CD4-positive, alpha-beta T cell treated with Interleukin-17A for 4 hours (primary cell): ENCODE results near the gene SLAMF8.

ENCODE experiments used
- DNase-seq: peaks from one replicate; pipeline ENCODE4 v3.0.0-alpha.2; 2020; ENCODE audit warnings: mixed read lengths

Gene SLAMF8

GRCh38 chr1:159826441-159827101 lies at the start of gene SLAMF8:
SLAMF8 (plus strand) TSS chr1:159826873; CDS start chr1:159826899, 26 bp downstream.
- peak; percentile 39 for DNase-seq

DNA sequence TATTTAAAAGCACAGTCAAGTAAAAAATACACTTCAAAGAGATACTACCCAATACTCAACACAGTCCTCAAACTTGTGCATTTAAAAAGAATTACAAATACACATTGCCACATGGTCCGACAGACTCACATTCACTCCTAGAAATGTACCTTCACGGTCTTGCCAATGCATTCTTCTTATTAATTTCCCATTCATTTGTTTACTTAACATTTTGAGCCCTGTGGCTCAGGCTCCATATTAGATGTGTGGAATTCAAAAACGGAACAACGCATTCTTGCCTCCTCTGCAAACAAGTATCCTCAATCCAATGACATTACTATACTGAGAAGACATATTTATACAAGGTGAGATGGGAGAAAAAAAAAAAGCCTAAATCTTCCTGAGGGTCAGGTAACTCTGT lies 48.4 kb upstream of the SLAMF8 start:
- no peak for DNase-seq

DNA sequence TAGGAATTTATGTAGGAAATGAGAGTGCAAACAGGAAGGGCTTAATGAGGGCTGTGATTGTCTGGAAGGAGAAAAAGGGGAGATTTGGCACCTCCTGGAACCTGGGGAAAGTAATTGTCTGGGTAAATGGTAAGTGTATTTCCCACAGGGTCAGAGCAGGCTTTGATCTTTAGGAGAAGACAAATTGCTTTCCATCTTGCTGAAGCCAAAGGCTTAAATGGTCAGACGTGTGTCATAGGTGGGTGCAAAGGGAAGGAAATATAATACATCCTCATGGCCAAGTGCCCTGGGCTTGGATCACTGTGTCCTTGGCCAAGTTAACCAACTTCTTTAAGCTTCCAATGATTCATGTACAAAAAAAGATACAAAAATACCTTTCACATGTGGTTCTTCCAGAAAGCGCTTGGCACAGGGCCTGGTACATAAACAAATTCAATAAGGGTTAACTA lies 47.2 kb upstream of the SLAMF8 start:
- no peak for DNase-seq

DNA sequence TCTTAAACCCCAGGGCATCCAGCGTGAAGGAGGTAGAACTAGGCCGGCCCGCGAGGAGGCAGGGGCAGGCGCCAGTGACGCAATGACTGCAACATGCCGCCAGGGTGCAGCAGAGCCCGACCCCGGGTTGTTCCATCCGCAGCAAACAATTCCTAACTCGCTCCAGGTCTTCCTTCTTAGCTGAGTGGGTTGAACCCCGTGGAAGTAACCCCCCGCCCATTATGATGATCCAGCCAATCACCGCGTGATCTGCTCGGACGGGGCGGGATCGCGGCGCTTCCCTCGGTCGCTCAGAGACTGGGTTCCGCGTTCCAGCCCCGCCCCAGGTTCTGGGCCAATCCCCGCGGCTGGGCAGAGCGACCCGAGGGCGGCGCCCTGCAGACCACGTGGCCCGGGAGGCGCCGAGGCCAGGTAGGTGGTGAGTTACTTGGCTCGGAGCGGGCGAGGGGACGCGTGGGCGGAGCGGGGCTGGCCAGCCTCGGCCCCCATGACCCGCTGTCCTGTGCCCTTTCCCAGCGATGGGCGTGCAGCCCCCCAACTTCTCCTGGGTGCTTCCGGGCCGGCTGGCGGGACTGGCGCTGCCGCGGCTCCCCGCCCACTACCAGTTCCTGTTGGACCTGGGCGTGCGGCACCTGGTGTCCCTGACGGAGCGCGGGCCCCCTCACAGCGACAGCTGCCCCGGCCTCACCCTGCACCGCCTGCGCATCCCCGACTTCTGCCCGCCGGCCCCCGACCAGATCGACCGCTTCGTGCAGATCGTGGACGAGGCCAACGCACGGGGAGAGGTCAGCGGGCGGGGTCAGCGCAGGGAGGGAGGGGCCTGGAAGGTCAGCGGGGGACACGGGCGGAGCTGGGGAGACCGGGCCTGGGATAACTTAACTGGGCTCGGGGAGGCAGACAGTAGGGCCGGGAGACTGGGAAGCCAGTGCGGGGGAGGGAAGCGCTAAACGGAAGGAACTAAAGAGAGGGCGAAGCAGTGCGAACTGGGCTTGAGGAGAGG lies 45.8 kb upstream of the SLAMF8 start, which contains the start of gene DUSP23:
DUSP23 (plus strand) TSS at position 380 of the 1,000 bp plus-strand sequence; CDS start at position 519, 139 bp downstream.
- DNase-seq = peak; percentile 97

DNA sequence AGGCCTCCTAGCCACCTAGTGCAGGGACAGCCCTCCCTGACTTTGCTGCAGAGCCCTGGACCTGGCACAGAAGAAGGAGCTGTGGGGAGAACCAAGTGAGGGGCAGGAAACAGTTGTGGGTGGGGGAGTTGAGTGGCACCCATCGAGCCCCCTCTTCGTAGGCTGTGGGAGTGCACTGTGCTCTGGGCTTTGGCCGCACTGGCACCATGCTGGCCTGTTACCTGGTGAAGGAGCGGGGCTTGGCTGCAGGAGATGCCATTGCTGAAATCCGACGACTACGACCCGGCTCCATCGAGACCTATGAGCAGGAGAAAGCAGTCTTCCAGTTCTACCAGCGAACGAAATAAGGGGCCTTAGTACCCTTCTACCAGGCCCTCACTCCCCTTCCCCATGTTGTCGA lies 44.7 kb upstream of the SLAMF8 start:
- DNase-seq = no peak

- DNase-seq = no peak
Observed at GRCh38 chr1:159783724-159784123, 42.9 kb upstream of the SLAMF8 start.

GRCh38 chr1:159786465-159786864 lies 40.2 kb upstream of the SLAMF8 start:
- no peak for DNase-seq

- no peak for DNase-seq
Observed at GRCh38 chr1:159786966-159787365, 39.7 kb upstream of the SLAMF8 start.

DNA sequence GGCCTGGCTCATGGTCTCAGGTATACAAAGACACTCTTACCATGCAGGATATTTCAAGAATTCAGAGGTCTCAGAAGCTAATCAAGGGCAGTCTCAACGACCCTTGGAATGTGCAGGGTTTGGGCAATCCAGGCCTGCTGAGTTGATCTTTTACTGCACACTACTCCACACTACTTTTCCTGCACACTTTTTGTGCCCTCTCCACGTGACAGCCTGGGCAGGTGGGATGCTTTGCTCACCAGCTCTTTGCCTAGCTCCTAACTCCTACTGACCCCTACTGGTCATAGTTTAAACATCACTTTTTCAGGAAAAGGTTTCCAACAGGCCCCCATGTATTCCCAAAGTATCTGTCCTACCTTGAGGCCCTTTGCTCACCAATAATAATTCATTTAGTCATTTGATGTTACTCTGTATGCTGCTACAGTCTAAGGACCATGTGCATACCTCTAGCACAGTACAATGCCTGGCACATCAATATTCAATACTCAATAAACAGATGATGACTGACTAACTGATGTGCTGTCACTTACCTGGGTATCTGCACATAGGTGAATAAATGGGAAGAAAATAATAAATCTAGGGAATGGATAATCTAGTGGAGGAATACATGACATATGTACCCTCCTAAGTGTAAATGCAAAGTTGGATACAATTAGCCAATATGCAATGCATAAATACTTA lies 36.3 kb upstream of the SLAMF8 start:
- DNase-seq = peak; percentile 17

DNA sequence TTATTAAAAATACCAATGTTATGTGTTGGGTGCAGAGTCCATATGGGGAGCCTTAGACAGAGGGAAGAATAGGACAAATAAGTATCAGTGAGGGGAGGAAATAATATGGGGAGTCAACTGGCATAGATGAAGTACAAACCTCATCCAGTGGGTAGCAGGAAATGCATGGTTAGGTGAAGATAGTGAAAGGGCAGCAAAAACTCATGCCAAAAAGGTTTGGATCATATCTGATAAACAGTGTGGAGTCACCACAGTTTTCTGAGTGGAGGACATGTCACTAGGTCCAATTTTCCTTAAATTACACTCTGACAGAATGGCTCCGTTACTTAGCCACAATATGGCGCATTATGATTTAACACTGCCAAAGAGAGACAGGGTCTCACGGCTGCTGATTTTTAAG lies 35.6 kb upstream of the SLAMF8 start:
- DNase-seq = no peak

- DNase-seq = no peak
Observed at GRCh38 chr1:159791461-159791860, 35.2 kb upstream of the SLAMF8 start.

GRCh38 chr1:159795534-159795933 lies 31.1 kb upstream of the SLAMF8 start:
- DNase-seq = no peak

DNA sequence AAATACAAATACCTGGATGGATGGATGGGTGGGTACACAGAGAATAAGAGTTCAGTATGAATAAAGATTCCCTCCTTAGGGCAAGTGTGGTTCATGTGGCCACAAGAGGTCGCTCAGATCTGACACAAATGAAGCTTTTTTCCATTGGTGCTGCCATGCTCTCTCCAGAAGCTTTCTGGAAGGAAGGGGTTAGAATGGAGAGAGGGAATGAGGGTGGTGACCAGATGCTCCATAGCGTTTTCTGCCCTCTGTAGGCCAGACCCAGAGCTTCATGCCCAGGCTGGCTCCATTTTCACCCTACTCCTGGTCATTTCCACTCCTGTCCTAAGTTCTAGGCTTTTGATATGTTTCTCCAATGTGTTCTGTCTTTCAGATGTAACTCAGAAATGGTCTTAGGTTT lies 27.8 kb upstream of the SLAMF8 start:
- peak; percentile 66 for DNase-seq

GRCh38 chr1:159799446-159799985 lies 27.2 kb upstream of the SLAMF8 start:
- DNase-seq = no peak

GRCh38 chr1:159800177-159800930 lies 26.3 kb upstream of the SLAMF8 start:
- DNase-seq = peak; percentile 33

DNA sequence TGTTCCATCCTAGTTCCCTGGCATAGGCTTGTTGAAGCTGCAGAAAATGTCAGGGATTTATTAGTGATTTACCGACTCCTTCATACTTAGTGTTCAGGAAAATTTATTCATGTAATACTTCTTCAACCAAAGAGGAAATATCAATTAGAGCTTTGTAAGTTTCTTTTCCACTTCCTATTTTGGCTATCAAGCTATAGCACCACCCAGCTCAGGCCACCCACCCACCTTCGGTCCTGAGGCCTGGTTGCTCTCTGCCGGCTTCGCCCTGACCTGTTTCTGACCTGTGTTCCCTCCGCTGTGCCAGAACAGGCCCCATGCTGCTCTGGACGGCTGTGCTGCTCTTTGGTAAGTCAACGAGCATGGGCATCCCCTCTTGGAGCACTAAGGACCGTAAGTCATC lies 24.6 kb upstream of the SLAMF8 start, which contains the start of gene FCRL6:
FCRL6 (plus strand) TSS at position 250 of the 400 bp plus-strand sequence; CDS start at position 315, 65 bp downstream.
- DNase-seq = no peak

DNA sequence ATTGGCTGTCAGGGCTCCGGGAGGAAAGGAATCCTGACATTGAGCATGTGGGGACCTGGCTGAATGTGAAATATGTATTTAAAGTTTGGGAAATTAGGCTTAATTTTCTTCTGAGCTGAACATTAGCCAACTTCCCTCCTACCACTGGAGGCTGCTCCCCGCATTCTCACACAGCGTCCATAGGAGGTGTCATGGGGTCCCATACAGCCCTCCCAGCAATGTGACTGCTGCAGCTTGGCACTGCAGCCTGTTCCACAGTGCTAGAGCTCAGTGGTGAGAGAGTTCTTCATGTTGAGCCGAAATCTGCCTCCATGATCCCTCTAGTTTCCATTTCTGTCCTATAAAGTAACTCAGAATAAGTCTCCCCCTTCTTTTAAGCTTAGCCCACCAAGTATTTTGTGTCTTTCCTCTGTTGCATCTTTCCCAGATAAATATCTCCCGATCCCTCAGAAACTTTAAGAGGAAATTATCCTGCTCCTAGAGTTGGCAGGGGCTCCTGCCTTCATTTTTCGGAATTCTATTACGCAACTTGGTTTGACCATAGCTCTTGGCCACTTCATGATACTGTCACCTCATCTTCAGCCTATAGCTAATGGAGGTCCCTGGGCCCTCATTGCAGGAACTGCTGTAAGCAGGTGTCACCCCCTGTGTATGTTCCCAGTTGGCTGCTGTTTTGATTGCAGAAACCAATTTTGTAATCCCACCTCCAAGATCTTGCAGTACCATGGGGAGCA lies 22.6 kb upstream of the SLAMF8 start:
- DNase-seq = no peak

- DNase-seq = no peak
Observed at GRCh38 chr1:159804924-159805323, 21.7 kb upstream of the SLAMF8 start.

GRCh38 chr1:159815926-159816325 lies 10.7 kb upstream of the SLAMF8 start:
- DNase-seq = no peak

DNA sequence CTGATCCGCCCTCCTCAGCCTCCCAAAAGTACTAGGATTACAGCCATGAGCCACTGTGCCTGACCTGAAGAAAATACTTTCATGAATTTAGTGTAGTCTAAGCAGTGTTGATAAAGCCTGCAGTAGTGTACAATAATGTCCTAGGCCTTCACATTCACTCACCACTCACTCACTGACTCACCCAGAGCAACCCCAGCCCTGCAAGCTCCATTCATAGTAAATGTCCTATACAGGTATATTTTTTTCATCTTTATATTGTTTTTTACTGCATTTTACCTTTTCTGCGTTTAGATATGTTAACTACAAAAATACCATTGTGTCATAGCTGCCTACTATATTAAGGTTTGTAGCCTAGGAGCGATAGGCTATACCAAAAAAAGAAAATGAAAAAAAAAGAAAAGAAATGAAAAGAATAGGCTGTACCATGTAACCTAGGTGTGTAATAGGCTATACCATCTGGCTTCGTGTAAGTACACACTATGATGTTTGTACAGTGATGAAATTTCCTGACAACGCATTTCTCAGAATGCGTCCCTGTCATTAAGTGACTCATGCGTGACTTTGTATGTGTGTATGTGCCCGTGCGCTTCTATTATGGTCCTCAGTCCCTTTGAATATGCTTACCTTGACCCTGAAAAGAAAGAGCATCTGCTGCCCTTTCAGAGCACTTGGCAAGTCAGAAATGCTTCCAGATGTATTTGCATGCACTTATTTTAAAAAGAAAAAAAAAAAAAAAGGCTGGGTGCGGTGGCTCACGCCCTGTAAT lies 9.2 kb upstream of the SLAMF8 start:
- DNase-seq = no peak
